ENCODE measurements around the gene S100A6.

DNA sequence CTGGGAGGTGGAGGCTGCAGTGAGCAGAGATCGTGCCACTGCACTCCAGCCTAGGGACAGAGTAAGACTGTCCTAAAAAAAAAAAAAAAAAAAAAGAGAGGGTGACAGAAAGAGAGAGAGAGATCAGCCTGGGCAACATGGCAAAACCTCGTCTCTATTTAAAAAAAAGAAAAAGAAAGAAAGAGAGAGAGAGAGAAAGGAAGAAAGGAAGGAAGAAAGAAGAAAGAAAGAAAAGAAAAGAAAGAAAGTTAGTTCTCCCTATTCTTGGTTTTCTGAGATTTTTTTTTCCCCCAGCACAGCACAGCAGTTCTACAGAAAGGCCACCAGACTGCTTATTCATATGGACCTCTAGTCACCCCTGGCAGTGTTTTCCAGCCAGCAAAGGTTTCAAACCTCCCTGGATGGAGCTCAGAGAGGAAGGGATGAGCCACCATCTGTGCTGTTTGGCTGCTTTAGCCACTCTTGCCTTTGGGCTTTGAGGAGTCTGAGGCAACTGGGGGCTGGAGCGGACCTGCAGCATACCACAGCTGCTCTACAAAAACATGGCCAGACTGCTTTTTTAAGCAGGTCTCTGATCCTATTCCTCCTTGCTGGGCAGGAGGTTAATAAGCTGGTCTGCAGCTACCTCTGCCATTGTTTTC is 10.6 kb downstream of the S100A6 start:
- TF ChIP-seq POLR2A (IDR thresholded peaks at IDR 0.05; ENCODE audit: low read depth, low read length) (no peak), POLR2AphosphoS5 (IDR thresholded peaks at IDR 0.05; ENCODE audit: low read depth, low read length) (no peak), TAF1 (IDR thresholded peaks at IDR 0.05; ENCODE audit: borderline replicate concordance, low read depth, low read length) (no peak)

All from GM12892 (cell line).